Peyer's patch (tissue), 4 donors: Measurements from ENCODE around the gene ATAD3C.
"Not testable (repeated sequence)": the region's sequence is repeated elsewhere in the genome, so short reads cannot be mapped to it uniquely, and the experiment has no call there.

Source experiments
- CTCF ChIP-seq, 6 experiments: fragments of 450-650 bp in 4 of 6; fragments of 200-600 bp in 2 of 6; sonication (generic) in 1 of 6; IDR thresholded peaks; one replicate each; pipeline ENCODE4 v1.5.1; 2017 to 2019; ENCODE audit warnings: antibody characterized with exemption in 6 of 6, mild to moderate bottlenecking in 3 of 6, moderate library complexity in 1 of 6
- POLR2A ChIP-seq, 2 donors: fragments of 450-650 bp; IDR thresholded peaks; one replicate each; pipeline ENCODE4 v1.5.1; 2017; ENCODE audit warnings: antibody characterized with exemption in 2 of 2, mild to moderate bottlenecking in 2 of 2, moderate library complexity in 2 of 2

DNA sequence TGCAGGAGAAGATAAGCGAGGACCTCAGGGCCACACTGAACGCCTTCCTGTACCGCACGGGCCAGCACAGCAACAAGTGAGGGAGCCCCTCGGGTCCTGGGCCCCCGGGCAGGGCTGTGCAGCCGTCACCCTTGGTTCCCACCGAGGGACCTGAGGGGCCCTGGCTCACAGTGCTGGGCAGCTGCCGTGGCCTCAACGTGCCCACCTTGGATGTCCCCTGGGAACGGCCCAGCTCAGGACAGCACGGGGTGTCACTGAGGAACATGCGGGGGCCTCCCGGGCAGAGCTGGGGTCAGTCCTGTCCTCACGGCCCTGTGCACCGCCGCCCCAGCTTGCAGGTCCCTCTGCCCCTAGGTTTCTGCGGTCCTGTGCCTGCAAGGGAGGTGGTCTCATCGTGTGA, 9.7 kb downstream of the ATAD3C start:
- TF ChIP-seq CTCF, POLR2A (IDR thresholded peaks at IDR 0.05): not testable (repeated sequence)
